HepG2 (cell line): Measurements from ENCODE around the gene KMT2B. TPM values are rescaled to one million over a fixed set of nuclear protein-coding genes. Genes with fewer than 3 reads are reported as not detected.

Source experiments
- CBX1 ChIP-seq: IDR thresholded peaks from one replicate; pipeline ENCODE4 v1.6.1; 2016; ENCODE audit warnings: antibody characterized with exemption, low read depth
- CCAR2 ChIP-seq: fragments of 200-400 bp; formaldehyde crosslinking; optimal IDR thresholded peaks from 2 replicates; pipeline ENCODE3; 2018; ENCODE audit warnings: low read depth, mild to moderate bottlenecking, low read length, moderate library complexity
- CREB1 ChIP-seq, 2 experiments: fragments of 450-650 bp in 1 of 2; IDR thresholded peaks; 2 replicates each; pipeline ENCODE4 v1.6.1; 2016 to 2017; ENCODE audit warnings: control low read depth in 1 of 2, mild to moderate bottlenecking in 1 of 2, missing compliant biosample characterization in 1 of 2, missing genetic modification characterization in 1 of 2
- ELF3 ChIP-seq: IDR thresholded peaks from 2 replicates; pipeline ENCODE4 v1.6.1; 2016; ENCODE audit warnings: missing genetic modification reagents, missing compliant biosample characterization
- KAT8 ChIP-seq: IDR thresholded peaks from 2 replicates; pipeline ENCODE4 v1.6.1; 2016; ENCODE audit warnings: missing genetic modification reagents, missing compliant biosample characterization
- PCBP1 ChIP-seq: fragments of 200-400 bp; formaldehyde crosslinking; IDR thresholded peaks from 2 replicates; pipeline ENCODE4 v1.6.1; 2017; ENCODE audit warnings: mild to moderate bottlenecking, low read depth, low read length, borderline replicate concordance
- PHF20 ChIP-seq: sonication (generic); formaldehyde crosslinking; IDR thresholded peaks from 2 replicates; pipeline ENCODE4 v1.5.0; 2020; ENCODE audit warnings: mild to moderate bottlenecking, missing genetic modification reagents
- PLRG1 ChIP-seq: fragments of 450-650 bp; conservative IDR thresholded peaks from 2 replicates; pipeline ENCODE4 v1.6.1; 2016
- PPARG ChIP-seq: conservative IDR thresholded peaks from 2 replicates; pipeline ENCODE4 v1.6.1; 2016; ENCODE audit warnings: missing biosample characterization, missing genetic modification reagents
- SOX5 ChIP-seq: IDR thresholded peaks from 2 replicates; pipeline ENCODE4 v1.6.1; 2016; ENCODE audit warnings: borderline replicate concordance
- SP140L ChIP-seq: sonication (generic); formaldehyde crosslinking; IDR thresholded peaks from 2 replicates; pipeline ENCODE4 v1.4.0; 2020; ENCODE audit warnings: missing genetic modification reagents, borderline replicate concordance
- YY1 ChIP-seq: IDR thresholded peaks from 2 replicates; pipeline ENCODE4 v1.6.1; 2011; ENCODE audit warnings: low read length, low read depth, moderate library complexity, mild to moderate bottlenecking; ENCODE audit not compliant: insufficient read depth, insufficient replicate concordance
- ZNF101 ChIP-seq: sonication (generic); formaldehyde crosslinking; IDR thresholded peaks from 2 replicates; pipeline ENCODE4 v1.4.0; 2020; ENCODE audit warnings: mild to moderate bottlenecking, low read depth, missing genetic modification reagents, borderline replicate concordance
- ZNF263 ChIP-seq: sonication (generic); formaldehyde crosslinking; IDR thresholded peaks from 2 replicates; pipeline ENCODE4 v1.4.0; 2020; ENCODE audit warnings: missing genetic modification reagents
- ZNF550 ChIP-seq: sonication (generic); formaldehyde crosslinking; IDR thresholded peaks from 2 replicates; pipeline ENCODE4 v1.4.0; 2020; ENCODE audit warnings: mild to moderate bottlenecking, missing genetic modification reagents, borderline replicate concordance
- ZNF564 ChIP-seq: sonication (generic); formaldehyde crosslinking; IDR thresholded peaks from 2 replicates; pipeline ENCODE4 v1.8.1; 2023; ENCODE audit warnings: mild to moderate bottlenecking, missing genetic modification reagents
- ZNF713 ChIP-seq: sonication (generic); formaldehyde crosslinking; IDR thresholded peaks from 2 replicates; pipeline ENCODE4 v1.4.0; 2020; ENCODE audit warnings: mild to moderate bottlenecking, missing genetic modification reagents
- ZSCAN30 ChIP-seq: sonication (generic); formaldehyde crosslinking; IDR thresholded peaks from 2 replicates; pipeline ENCODE4 v1.5.0; 2020; ENCODE audit warnings: mild to moderate bottlenecking, missing genetic modification reagents
- polyA plus RNA-seq, 8 experiments: library from polyadenylated mRNA; depleted of rRNA in 3 of 8; stranded (reverse) in 7 of 8; unstranded in 1 of 8; fragments of >200 nt; fragmentation: Illumina TruSeq in 4 of 8; extraction: Trizol in 4 of 8; gene quantifications; 2 replicates each; pipeline versions ENCODE4 v1.2.1 to v1.2.3, GENCODE V29; 2011 to 2016; ENCODE audit warnings: low read depth in 4 of 8, missing spikeins in 1 of 8, mixed read lengths in 1 of 8; ENCODE audit not compliant: insufficient read depth in 1 of 8
- total RNA-seq, 5 experiments: library from RNA; depleted of rRNA; stranded (reverse); fragments of >200 nt; fragmentation: Illumina TruSeq; extraction: Trizol; gene quantifications; 2 replicates each; pipeline ENCODE4 v1.2.3, GENCODE V29; 2016; ENCODE audit warnings: low read depth in 1 of 5
- TF ChIP-seq, protein P1 (sequence below): sonication (generic); formaldehyde crosslinking; IDR thresholded peaks from 2 replicates; pipeline ENCODE4 v1.5.0; 2020; ENCODE audit warnings: mild to moderate bottlenecking, missing genetic modification reagents, borderline replicate concordance
- TF ChIP-seq, protein P2 (sequence below): IDR thresholded peaks from 2 replicates; pipeline ENCODE4 v1.6.1; 2016; ENCODE audit warnings: missing compliant biosample characterization, missing genetic modification reagents, borderline replicate concordance
- TF ChIP-seq, protein P3 (sequence below): sonication (generic); formaldehyde crosslinking; IDR thresholded peaks from 2 replicates; pipeline ENCODE4 v1.5.0; 2020; ENCODE audit warnings: mild to moderate bottlenecking, missing genetic modification reagents
- TF ChIP-seq, protein P4 (sequence below): sonication (generic); formaldehyde crosslinking; IDR thresholded peaks from 2 replicates; pipeline ENCODE4 v1.4.0; 2020; ENCODE audit warnings: missing genetic modification reagents

KMT2B gene
- total and polyA plus RNA-seq, 2 of the 13 experiments (the other 11 are each of a cell fraction or from before 2014, with no cell fraction given) = 6.2 to 16.9 TPM

DNA sequence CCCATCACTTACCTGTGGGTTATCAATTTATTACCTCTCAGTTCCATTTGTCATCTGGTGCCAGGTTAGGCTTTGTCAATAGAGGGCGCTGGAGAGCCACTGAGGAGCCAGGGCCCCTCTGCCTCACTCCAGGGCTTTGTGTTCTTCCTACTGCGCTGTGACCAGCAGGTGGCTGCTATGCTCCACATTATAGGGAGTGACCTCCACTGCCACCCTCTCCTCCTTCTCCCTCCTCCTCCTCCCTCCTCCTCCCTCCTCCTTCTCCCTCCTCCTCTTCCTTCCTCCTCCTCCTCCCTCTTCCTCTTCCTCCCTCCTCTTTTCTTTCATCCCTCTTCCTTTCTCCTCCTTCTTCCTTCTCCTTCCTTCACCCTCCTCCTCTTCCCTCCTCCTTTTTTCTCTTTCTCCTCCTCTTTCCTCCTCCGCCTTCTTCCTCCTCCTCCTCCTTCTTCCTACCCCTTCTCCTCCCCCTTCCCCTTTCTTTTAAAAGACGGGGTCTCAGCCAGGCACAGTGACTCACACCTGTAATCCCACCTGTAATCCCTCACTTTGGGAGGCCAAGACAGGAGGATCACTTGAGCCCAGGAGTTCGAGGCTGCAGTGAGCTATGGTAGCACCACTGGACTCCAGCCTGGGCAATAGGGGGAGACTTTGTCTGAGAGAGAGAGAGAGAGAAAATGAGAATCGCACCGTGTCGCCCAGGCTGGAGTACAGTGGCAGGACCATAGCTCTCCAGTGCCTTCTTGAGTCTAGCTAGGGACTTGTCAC is 23.8 kb upstream of the KMT2B start (continued):
- TF ChIP-seq, protein P1, sequence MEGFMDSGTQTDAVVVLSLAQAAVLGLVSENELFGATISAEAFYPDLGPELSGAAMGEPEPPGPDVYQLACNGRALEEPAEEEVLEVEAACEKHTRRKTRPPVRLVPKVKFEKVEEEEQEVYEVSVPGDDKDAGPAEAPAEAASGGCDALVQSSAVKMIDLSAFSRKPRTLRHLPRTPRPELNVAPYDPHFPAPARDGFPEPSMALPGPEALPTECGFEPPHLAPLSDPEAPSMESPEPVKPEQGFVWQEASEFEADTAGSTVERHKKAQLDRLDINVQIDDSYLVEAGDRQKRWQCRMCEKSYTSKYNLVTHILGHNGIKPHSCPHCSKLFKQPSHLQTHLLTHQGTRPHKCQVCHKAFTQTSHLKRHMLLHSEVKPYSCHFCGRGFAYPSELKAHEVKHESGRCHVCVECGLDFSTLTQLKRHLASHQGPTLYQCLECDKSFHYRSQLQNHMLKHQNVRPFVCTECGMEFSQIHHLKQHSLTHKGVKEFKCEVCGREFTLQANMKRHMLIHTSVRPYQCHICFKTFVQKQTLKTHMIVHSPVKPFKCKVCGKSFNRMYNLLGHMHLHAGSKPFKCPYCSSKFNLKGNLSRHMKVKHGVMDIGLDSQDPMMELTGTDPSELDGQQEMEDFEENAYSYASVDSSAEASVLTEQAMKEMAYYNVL (CRISPR knock-in tag) = 0 out of 2 replicates have a peak, but pooled peaks have one; percentile 31
- no peak for TF ChIP-seq ZNF564 (CRISPR knock-in tag)
- peak; percentile 88 for TF ChIP-seq CCAR2
- no peak for TF ChIP-seq PLRG1
- TF ChIP-seq, protein P2, sequence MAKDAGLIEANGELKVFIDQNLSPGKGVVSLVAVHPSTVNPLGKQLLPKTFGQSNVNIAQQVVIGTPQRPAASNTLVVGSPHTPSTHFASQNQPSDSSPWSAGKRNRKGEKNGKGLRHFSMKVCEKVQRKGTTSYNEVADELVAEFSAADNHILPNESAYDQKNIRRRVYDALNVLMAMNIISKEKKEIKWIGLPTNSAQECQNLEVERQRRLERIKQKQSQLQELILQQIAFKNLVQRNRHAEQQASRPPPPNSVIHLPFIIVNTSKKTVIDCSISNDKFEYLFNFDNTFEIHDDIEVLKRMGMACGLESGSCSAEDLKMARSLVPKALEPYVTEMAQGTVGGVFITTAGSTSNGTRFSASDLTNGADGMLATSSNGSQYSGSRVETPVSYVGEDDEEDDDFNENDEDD (CRISPR knock-in tag) = peak; percentile 26; the same call in 1 of the 2 replicates
- TF ChIP-seq SOX5 (CRISPR knock-in tag) = peak; percentile 30; the same call in 1 of the 2 replicates
- no peak for TF ChIP-seq CREB1 (IDR thresholded peaks at IDR 0.05)
- TF ChIP-seq CREB1 (CRISPR knock-in tag; IDR thresholded peaks at IDR 0.05) = no peak
- peak; percentile 54 for TF ChIP-seq YY1
- TF ChIP-seq KAT8 (CRISPR knock-in tag) = peak; percentile 54; the same call in 1 of the 2 replicates
- peak; percentile 98 for TF ChIP-seq PCBP1
- TF ChIP-seq ZSCAN30 (CRISPR knock-in tag) = no peak
- TF ChIP-seq PHF20 (CRISPR knock-in tag) = no peak
- TF ChIP-seq ZNF550 (CRISPR knock-in tag) = no peak
- TF ChIP-seq, protein P3, sequence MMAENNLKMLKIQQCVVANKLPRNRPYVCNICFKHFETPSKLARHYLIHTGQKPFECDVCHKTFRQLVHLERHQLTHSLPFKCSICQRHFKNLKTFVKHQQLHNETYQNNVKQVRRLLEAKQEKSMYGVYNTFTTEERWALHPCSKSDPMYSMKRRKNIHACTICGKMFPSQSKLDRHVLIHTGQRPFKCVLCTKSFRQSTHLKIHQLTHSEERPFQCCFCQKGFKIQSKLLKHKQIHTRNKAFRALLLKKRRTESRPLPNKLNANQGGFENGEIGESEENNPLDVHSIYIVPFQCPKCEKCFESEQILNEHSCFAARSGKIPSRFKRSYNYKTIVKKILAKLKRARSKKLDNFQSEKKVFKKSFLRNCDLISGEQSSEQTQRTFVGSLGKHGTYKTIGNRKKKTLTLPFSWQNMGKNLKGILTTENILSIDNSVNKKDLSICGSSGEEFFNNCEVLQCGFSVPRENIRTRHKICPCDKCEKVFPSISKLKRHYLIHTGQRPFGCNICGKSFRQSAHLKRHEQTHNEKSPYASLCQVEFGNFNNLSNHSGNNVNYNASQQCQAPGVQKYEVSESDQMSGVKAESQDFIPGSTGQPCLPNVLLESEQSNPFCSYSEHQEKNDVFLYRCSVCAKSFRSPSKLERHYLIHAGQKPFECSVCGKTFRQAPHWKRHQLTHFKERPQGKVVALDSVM (CRISPR knock-in tag) = peak; percentile 79; the same call in 1 of the 2 replicates
- no peak for TF ChIP-seq ZNF101 (CRISPR knock-in tag)
- no peak for TF ChIP-seq ZNF713 (CRISPR knock-in tag)
- TF ChIP-seq CBX1 = peak; percentile 52
- TF ChIP-seq, protein P4, sequence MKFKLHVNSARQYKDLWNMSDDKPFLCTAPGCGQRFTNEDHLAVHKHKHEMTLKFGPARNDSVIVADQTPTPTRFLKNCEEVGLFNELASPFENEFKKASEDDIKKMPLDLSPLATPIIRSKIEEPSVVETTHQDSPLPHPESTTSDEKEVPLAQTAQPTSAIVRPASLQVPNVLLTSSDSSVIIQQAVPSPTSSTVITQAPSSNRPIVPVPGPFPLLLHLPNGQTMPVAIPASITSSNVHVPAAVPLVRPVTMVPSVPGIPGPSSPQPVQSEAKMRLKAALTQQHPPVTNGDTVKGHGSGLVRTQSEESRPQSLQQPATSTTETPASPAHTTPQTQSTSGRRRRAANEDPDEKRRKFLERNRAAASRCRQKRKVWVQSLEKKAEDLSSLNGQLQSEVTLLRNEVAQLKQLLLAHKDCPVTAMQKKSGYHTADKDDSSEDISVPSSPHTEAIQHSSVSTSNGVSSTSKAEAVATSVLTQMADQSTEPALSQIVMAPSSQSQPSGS (CRISPR knock-in tag) = peak; percentile 25; the same call in 1 of the 2 replicates
- 0 out of 2 replicates have a peak, but pooled peaks have one; percentile 44 for TF ChIP-seq ELF3
- TF ChIP-seq PPARG (CRISPR knock-in tag) = 0 out of 2 replicates have a peak, but pooled peaks have one; percentile 41
- TF ChIP-seq ZNF263 (CRISPR knock-in tag) = peak; percentile 99
- no peak for TF ChIP-seq SP140L (CRISPR knock-in tag)
